ENCODE data around the gene NDRG2.

DNA sequence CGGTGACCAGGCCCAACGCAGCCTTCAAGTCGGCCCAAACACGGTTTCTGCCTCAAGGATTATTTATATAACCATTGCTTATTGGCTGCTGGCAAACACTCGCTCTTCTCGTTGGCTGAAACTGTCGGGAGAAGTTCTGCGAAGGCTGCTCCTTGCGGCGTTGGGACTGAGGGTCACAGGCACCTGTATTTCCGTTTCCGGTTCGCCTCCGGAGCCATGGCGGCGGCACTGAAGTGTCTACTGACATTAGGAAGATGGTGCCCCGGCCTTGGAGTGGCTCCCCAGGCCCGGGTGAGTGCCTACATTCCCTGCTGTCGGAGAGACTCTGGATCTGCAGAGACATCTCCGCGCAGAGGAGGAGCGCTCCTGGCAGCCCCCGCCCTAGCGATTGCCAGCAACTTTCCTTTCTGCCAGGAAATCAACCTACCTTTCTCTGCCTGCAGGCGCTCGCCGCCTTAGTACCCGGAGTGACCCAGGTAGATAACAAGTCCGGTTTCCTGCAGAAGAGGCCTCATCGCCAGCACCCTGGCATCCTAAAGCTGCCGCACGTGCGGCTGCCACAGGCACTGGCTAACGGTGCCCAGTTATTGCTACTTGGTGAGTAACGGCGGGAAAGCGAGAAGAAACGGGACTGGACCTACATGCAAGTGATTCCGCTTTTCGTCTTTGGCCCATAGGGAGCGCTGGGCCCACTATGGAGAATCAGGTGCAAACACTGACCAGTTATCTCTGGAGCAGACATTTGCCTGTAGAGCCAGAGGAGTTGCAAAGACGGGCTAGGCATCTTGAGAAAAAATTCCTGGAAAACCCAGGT, 34.9 kb downstream of the NDRG2 start, which contains the start of gene METTL17:
- TF ChIP-seq, protein P1, sequence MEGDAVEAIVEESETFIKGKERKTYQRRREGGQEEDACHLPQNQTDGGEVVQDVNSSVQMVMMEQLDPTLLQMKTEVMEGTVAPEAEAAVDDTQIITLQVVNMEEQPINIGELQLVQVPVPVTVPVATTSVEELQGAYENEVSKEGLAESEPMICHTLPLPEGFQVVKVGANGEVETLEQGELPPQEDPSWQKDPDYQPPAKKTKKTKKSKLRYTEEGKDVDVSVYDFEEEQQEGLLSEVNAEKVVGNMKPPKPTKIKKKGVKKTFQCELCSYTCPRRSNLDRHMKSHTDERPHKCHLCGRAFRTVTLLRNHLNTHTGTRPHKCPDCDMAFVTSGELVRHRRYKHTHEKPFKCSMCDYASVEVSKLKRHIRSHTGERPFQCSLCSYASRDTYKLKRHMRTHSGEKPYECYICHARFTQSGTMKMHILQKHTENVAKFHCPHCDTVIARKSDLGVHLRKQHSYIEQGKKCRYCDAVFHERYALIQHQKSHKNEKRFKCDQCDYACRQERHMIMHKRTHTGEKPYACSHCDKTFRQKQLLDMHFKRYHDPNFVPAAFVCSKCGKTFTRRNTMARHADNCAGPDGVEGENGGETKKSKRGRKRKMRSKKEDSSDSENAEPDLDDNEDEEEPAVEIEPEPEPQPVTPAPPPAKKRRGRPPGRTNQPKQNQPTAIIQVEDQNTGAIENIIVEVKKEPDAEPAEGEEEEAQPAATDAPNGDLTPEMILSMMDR (IDR thresholded peaks at IDR 0.05; ENCODE audit: insufficient read depth, low read length, poor library complexity, severe bottlenecking) = peak; percentile 50
- TF ChIP-seq EZH2phosphoT487 (conservative IDR thresholded peaks at IDR 0.05; ENCODE audit: low read length) = no peak
